GM18861 (cell line): ENCODE results near the gene JSRP1.

Experiments
- ATAC-seq: cut with Tn5 transposase; IDR thresholded peaks from one replicate; pipeline ENCODE4 v1.9.1; 2021; ENCODE audit not compliant: unreplicated experiment

The JSRP1 gene

DNA sequence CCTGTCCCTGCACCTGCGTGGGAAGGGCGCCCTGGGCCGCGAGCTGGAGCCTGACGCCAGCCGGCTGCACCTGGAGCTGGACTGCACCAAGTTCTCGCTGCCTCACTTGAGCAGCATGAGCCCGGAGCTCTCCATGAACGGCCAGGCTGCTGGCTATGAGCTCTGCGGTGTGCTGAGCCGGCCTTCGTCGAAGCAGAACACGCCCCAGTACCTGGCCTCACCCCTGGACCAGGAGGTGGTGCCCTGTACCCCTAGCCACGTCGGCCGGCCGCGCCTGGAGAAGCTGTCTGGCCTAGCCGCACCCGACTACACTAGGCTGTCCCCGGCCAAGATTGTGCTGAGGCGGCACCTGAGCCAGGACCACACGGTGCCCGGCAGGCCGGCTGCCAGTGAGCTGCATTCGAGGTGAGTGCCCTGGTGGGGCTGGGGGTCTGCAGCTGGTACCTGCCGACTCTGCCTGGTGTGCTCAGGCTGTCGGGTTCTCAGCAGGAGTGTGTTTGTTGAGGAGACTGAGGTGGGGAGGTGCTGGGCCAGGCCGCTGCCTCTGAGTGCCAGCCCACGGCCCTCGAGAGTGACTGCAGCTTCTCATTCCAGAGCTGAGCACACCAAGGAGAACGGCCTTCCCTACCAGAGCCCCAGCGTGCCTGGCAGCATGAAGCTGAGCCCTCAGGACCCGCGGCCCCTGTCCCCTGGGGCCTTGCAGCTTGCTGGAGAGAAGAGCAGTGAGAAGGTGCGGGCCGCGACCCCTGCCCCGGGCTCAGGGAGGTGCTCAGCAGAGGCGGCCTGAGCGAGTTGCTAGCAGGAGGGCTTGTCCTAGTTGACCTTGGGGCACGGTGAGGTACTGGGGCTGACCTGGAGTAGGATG is 39.6 kb downstream of the JSRP1 start:
- no peak for ATAC-seq

DNA sequence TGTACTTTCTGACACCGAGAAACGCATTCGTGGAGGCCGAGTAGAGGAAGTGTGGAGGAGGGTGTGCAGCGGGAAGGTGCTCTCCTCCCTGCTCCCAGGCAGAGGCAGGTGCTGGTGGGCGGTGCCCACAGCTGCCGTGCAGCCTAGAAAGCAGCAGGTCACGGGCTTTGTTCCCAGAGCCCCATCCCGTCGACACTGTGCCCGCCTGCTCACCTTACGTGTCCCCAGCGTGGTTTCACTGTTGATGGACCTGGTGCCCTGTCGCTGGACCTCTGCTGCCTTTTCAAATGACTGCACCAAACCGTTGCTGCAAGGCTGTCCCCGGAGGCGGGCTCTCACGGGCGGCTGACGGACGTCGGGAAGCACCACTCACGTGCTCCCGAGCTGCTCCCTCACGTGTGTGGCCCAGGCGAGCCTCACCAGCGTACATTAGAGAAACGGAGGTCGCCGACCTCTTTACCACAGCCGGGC is 40.9 kb downstream of the JSRP1 start:
- ATAC-seq: no peak

DNA sequence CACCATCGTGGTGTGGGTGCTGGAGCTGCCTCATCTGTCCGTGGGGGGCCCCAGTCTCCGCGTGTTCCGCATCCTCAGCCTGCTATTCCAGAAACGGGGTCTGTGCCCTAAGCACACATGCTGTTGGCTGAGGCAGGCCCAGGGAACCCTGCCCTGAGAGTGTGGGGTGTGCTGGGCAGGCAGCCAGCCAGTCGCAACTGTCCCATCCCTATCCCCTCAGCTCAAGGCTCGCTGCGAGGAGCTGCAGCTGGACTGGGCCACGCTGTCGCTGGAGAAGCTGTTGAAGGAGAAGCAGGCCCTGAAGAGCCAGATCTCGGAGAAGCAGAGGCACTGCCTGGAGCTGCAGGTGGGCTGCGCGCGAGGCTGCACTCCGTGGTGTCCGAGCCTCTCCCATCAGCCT is 42.0 kb downstream of the JSRP1 start:
- no peak for ATAC-seq

DNA sequence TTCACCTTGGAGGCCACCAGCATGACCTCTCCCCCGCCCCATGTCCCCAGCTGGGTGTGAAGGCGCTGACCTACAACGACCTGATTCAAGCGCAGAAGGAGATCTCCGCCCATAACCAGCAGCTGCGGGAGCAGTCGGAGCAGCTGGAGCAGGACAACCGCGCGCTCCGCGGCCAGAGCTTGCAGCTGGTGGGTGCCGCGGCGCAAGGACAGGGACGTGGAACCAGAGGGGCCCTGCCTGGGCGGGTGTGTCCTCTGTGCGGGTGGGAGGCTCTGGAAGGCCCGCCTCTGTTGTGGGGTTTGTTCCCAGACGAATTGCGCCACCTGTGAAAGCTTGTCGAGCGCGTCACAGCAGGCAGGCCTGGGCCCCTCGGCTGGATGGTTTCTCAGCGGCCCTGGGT is 42.4 kb downstream of the JSRP1 start:
- no peak for ATAC-seq

DNA sequence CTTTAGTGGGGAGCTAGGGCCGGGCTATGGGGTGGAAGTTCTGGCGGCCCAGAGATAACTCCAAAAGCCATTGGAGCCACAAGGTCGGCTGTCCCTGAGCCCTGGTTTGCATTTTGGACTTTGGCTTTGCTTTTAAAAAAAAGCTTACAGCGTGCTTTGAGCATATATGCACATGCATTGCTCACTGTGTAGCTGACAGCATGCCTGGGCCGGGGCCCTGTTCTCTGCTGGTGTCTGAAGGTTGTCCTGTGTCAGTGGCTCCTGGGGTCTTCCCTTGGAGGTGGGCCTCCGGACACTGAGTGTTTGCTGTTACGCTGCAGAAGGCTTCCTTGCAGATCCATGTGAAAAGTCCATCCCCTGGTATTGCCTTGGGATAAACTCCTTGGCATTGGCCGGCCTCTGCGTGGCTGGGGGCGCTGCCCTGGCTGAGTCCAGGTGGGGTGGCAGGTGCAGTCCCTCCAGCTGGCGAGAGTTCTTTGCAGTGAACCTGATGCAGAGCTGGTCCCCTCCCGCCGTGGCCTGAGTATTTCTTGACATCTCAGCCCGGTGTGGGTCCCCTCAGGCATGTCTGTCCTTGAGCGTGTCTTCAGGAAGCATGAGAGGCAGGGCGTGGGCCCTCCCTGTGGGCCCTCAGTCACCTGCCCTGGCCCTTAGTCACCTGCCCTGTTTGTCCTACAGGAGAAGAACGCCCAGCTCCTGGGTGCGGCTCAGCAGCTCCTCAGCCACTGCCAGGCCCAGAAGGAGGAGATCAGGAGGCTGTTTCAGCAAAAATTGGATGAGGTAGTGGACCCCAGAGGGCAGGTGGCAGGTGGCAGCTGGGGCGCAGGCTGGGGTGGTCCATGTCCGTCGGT is 43.1 kb downstream of the JSRP1 start:
- ATAC-seq: no peak

DNA sequence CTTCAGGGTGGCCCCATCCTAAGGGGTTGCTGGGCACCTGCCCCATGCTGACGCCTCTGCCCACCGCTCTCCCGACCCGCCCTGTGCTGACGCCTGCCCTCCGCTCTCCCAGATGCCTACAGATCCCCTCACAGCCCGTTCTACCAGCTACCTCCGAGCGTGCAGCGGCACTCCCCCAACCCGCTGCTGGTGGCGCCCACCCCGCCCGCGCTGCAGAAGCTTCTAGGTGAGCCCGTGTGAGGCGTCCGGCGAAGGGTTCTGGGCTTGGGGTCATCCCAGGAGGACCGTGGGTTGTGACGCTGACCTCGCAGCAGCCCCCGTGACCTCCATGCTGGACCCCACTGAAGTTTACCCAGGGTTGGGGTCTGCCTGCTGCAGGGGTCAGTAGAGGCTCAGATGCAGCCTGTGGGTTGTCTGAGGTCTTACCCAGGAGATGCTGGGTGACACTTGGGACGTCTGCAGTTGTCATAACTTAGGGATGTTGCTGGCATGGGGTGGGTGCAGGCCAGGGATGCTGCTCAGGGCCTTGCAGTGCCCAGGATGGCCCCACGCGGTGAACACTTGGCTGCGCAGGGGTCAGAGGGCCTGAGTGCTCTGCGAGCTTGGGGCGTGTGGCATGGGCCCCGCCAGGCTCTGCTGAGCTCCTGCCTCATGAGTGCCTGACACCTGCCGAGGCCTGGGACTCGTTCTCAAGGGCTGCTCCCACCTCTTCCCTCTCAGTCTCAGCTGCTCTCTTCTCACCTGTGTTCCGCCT is 45.1 kb downstream of the JSRP1 start:
- ATAC-seq: no peak

DNA sequence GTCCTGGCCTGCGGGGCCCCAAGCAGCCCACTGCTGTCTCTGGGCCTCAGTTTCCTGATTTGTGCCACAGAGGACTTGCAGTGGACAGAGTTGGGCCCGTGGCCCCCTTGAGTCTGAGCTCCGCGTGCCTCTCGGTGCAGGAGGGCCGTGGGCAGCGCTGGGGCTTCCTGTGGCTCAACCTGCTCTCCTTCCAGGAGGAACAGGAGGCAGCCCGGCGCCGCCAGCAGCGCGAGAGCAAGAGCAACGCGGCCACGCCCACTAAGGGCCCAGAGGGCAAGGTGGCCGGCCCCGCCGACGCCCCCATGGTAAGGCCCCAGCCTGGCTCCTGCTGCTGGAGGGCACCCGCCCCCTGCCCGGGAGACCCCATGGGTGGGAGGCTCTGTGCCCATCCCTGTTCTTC is 46.0 kb downstream of the JSRP1 start:
- no peak for ATAC-seq

DNA sequence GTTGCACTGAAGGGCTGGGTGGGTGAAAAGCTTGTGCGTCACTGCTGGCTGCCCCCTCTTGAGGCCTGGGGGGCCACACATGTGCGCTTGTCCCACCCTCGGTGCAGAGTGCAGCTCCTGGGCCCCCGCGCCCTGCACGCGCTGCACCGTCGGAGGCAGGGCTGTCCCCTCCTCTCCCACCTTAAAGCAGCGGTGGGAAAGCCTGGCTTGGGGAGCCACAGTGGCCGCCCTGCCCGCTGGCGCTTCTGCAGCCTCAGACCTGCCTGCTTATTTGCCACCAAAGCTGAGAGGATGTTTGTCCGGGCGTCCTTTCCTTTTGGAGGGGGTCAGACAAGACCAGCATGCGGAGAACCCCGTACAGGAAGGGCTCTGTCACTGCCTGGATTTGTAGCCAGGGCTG is 46.8 kb downstream of the JSRP1 start:
- ATAC-seq: no peak

DNA sequence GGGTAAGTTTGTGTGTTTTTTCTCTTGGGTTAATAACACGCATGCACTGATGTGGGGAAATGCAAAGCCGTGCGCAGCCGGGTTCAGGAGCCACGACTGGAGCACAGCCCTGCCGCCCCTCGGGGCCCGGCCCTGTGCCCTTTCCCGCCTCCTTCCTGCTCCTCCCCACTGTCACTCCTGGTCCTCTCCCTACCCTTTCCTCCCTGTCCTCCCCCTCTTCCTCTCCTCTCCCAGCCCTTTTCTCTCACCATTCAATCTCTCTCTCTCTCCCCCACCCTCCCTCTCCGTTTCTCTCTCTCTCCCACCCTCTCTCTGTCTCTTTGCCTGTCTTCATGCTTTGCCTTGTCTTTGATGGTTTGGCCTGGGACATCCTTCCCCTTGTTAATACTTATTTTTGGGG is 47.2 kb downstream of the JSRP1 start:
- no peak for ATAC-seq

DNA sequence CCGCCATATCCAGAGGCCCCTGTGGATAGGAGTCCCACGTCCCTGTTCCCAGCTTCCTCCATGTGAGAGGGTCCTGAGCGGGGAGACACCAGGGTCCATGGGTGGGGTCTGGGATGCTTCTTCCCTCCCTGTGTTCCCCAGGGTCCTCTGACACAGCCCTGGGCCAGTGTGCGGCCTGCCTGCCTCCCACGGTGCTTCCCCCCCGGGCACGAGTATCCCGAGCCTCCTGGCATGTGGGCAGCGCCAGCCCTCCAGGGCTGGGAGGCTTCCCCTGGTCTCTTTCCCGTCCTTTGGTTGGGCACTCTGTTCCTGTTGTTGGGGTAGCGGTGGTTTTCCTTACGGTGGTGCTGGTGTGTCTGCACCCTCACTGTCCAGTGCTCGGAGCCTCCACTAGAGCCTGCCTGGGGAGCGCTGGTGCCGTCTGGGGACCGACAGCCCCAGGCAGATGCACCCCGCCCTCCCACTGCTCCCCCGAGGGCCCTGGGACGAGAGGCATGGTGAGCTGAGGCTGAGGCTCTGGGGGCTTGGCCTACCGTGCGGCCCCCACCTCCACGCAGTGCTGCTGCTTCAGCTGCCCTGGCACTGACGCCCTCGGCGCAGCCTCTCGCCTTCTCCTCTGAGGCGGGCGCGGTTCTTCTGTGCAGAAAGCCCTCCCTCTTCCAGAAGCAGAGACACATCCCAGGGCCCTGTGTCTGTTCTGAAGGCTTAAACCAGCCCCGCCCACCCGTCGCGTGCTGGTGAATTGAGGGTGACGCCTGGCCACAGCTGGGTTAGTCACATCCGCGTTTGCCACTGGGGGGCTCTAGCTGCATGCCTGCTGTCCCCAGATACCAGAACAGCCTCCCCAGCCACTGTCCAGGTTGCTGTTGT is 48.0 kb downstream of the JSRP1 start:
- ATAC-seq: no peak

DNA sequence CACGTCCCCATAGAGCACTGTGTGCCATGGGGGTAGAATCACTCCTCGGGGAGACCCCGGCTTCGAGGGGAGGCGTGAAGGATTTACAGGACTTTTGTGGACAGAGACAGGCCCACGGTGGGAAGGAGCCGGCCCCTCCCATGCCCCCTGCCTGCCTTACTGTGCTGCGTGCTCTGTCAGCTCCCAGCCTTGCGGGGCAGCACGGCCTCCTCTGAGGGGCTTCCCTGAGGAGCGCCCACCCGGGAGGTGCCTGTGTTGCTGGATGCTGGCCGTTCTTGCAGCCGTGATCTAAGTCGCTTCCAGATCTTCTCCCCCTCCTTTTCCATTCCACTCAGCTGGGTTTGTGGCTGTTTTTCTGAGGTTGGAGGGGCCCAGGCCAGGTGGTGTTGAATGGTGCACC is 49.2 kb downstream of the JSRP1 start:
- ATAC-seq: no peak

DNA sequence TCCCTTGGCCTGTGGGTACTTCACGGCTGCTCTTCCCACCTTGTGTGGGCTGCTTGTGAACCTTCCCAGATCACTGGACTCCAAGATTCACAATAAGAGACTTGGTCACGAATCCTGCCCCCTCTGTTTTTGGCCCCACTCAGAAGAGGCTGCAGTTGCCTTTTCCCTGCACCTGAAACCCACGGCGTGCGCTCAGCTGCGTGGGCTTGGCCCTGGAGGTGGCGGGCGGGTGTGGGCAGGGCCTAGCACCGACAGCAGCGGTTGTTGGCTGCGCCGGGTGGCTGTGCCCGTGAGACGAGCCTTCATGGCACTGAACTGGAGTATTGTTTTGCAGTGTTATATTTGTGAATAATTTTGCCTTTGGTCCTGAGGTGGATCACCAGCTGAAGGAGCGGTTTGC is 53.9 kb downstream of the JSRP1 start:
- ATAC-seq: no peak
